Activated T-cell treated with anti-CD3 and anti-CD28 coated beads, Interleukin-2, amount 50 U/mL, for 1 hour (primary cell): ENCODE data around the gene DDX50.

ENCODE experiments used
- DNase-seq: peaks from one replicate; pipeline ENCODE4 v3.0.0-alpha.2; 2020

The DDX50 gene

GRCh38 chr10:68988530-68989316 lies 87.6 kb downstream of the DDX50 start, which contains the start of gene KIFBP:
KIFBP (plus strand) TSS chr10:68988803; CDS start chr10:68988833, 30 bp downstream.
- peak; percentile 80 for DNase-seq

GRCh38 chr10:68989317-68989990 lies 88.3 kb downstream of the DDX50 start:
- no peak for DNase-seq

DNA sequence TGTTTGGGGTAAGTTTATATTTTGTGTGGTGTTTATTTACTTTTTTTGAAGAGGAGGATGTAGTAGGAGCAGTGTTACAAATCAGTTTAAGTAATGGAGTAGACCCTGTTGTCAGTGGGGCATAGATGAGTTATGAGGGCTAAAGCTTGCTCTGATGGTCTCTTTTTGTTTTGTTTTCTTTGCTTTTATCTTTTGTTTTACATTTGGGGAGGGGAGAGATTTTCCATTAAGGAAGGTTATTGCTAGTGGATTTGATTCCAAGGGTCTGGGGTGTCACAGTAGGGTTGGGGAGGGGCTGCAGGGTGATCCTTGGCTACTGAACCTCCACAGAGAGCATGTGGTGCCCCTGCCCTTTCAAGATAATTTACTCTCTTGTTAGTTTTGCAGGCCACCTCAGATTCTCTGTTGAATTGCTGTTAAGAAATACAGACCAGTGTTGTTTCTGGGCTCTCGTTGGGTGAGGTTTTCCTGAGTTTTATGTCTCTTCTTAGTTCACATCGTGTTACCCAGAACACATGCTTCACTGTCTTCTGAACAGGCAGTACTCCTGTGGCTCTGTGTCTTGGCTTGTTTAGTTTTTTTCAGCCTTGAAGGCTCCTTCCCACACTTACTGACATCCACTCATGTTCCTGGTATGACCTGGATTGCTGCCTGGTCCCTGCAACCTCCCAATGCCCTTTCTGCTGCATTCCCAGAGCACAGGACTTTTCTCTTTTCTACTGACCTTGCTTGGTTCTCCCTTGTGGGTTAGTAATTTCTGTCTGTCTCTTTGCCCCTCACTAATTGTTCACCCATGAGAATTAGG lies 91.7 kb downstream of the DDX50 start:
- DNase-seq, result no peak
